Stimulated activated CD4-positive, alpha-beta T cell treated with anti-CD3 and anti-CD28 coated beads, Interleukin-4, amount 100 ng/mL, for 48 hours (primary cell): ENCODE results near the gene POLR3E.

Experiments
- DNase-seq, 2 donors: peaks; one replicate each; pipeline ENCODE4 v3.0.0-alpha.2; 2020; ENCODE audit warnings: low read depth in 2 of 2

Gene POLR3E

GRCh38 chr16:22297114-22297870 lies at the start of gene POLR3E:
POLR3E (plus strand) TSS chr16:22297409; CDS start chr16:22302969, 5,560 bp downstream.
- DNase-seq: peak; percentile 99 to 100

DNA sequence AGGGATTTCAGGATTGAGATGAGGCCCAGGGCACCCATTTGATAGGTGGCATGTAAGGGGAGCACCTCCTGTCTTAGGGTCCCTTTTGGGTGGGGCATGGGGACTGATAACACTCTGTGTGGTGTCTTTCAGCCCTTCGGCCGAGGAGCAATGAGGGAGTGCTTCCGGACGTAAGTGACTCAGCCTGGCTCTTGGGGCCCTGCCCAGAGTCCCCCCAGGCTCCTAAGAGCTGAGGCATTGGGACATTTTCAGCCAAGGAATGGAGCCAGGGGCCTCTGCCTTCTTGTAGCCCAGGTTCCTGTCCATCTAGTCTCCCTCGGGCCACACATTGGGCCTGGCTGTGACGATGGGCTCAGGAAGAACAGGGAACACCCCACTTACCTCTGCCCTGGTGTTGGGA lies 46.7 kb upstream of the POLR3E start:
- no peak for DNase-seq

DNA sequence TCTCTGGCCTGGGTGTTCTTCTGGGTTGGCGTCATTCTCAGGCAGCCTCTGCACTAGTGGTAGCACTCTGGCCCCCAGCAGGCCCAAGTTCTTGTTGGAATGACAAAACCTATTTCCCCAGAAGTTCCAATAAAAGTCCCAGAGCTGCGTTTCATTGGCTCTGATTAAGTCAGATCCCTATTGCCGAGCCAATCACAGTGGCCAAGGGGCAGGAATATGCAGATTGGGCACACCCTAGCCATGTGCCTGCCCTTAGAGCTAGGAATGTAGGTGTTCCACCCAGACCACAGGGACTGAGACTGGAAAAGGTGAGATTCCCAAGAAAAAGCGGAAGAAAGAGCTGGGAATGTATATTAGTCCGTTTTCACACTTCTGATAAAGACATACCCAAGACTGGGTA lies 44.9 kb upstream of the POLR3E start:
- DNase-seq: no peak

DNA sequence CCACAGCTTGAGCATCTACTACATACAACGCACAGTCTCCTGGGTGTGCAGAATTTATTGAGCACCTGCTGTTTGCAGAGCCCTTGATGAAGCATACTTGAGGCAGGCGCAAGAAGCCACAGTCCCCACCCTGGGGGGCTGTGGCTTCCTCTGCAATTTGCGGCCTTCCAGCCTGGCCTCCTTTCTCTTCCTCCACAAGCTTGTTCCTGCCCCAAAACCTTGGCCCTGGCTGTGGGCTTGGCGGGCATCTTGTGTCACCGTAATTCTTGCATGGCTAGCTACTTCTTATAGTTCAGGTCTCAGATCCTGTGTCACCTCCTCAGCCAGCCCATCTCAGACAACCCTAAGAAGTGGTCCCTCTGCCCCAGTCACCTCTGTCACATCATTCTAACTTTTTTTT lies 43.9 kb upstream of the POLR3E start:
- no peak for DNase-seq

GRCh38 chr16:22255335-22255734 lies 41.9 kb upstream of the POLR3E start:
- no peak for DNase-seq

DNA sequence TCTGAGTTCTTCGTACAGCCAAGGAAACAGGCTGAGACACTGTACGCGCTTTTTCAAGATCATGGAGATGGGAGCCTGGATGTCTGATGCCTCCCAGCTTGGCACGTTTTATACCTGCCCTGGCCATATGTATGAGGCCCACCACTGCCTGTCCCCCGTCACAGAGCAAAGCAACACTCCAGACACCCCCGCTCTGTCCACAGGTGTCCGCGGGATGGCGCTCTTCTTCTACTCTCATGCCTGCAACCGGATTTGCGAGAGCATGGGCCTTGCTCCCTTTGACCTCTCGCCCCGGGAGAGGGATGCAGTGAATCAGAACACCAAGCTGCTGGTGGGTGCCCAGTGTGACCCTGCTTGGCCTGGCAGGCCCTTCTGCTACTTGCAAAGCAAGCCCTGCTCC lies 39.8 kb upstream of the POLR3E start:
- DNase-seq: no peak

- no peak for DNase-seq
These were observed 36.7 kb upstream of the POLR3E start for GRCh38 chr16:22260490-22260889.

GRCh38 chr16:22262460-22262859 lies 34.7 kb upstream of the POLR3E start:
- DNase-seq: no peak

GRCh38 chr16:22264786-22265185 lies 32.4 kb upstream of the POLR3E start:
- no peak for DNase-seq

DNA sequence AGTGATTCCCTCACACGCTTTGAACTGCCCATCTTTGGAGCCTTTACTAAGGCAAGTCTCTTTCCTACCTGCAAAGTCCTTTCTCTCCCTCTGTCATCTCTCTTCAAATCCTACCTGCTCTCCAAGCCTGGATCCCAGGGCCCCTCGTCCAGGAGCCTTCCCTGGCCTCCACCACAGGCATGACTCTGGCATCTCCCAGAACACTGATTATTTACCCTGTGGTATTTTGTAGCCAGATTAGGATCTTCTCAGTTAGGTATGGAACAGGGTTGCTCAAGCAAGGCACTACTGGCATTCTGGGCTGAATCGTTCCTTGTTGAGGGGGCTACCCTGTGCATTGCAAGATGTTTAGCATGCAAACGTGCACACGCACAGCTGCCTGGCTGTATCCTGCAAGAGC lies 31.9 kb upstream of the POLR3E start:
- DNase-seq: no peak

DNA sequence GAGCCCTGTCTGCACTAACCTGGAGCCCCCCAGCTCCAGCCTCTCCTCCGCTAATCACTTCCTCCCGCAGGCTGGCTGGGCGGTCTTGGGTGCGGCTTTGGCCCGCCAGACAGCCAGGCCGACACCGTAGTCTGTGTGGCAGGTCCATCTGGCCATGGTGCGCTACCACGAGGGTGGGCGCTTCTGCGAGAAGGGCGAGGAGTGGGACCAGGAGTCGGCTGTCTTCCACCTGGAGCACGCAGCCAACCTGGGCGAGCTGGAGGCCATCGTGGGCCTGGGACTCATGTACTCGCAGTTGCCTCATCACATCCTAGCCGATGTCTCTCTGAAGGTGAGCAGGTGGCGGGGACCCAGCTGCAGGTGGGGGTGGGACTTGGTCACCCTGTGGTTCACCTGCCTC lies 30.7 kb upstream of the POLR3E start:
- no peak for DNase-seq

DNA sequence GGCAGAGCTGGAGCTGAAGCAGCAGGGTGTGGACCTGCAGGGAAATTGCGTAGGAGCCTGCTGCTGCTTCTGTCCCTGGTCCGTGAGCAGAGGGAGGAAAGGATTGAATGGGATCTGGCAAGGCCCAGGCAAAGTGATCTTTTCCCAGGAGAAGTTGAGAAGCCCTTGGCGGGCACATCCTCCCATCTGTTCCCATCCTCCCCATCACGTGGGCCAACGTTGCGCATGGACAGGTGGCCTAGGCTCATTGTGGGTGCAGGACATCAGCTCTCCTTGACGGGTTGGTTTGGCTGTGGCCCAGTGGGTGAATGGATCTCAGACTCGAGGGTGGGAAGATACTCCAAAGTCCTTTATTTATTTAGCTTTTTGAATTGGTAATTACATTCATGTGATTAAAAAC lies 29.4 kb upstream of the POLR3E start:
- DNase-seq: no peak

DNA sequence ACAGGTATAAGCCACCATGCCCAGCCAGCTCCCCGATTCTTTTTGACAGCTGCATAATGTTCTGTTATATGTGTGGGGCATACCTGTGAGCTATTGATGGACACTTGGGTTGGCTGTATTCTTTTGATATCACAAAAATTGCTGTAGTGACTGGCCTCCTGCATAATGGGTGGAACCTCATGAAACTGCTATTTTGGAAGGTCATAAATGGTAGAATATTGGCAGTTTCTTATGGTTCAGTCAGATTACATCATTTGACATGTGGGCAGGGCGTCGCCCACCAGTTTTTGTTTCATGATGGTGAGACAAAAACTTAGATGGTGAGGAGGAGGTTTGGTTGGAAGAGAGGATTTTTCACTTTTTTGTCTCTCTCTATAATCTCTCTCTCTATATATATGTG lies 26.7 kb upstream of the POLR3E start:
- DNase-seq: no peak

DNA sequence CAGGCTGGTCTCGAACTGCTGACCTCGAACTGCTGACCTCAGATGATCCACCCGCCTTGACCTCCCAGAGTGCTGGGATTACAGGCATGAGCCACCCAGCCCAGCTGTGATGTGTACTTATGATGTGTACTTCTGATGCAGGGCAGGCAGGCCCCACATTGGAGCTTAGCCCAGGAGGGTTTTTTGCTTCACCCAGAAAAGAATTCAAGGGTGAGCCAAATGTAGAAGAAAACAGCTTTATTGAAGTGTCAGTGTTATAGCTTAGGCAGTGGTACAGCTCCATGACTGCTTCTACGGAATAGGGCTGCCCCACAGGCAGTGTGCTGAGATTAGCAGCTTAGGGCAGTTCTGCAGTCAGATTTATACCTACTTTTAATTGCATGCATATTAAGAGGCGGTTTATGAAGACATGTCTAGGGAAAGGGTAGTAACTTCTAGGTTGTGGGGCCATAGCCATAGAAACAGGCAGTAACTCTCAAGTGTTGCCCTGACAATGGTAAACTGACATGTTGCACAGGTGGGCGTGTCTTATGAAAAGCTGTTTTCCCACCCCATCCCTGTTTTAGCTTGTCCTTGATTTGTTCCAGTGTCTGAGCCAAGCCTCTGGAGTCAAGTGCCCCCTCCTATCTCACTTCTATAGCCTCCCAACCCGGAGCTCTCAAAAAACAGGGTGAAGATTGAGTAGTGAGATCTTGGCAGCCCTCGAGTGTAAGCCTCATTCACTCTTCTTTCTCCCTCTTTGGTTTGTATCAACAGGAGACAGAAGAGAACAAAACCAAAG lies 24.1 kb upstream of the POLR3E start:
- DNase-seq: no peak

DNA sequence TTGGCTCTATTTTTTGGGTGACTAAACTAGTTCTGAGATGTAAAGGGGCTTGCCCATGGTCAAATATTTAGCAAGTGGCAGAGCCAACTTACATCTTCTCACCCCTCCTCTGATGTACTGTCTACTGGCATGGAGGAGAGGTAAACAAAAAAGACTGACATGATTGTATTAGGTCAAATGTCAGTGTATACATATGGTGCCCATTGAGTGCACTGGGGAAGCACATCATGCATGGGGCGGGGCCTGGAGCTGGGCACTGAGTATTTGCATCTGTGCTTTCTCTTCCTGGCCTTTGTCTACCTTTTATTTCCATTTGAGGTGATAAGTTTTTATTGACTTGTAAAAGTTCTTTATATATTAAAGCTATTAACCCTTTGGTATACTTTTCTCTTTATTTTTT lies 22.3 kb upstream of the POLR3E start:
- no peak for DNase-seq

GRCh38 chr16:22278441-22279230 lies 18.6 kb upstream of the POLR3E start:
- DNase-seq: no peak

DNA sequence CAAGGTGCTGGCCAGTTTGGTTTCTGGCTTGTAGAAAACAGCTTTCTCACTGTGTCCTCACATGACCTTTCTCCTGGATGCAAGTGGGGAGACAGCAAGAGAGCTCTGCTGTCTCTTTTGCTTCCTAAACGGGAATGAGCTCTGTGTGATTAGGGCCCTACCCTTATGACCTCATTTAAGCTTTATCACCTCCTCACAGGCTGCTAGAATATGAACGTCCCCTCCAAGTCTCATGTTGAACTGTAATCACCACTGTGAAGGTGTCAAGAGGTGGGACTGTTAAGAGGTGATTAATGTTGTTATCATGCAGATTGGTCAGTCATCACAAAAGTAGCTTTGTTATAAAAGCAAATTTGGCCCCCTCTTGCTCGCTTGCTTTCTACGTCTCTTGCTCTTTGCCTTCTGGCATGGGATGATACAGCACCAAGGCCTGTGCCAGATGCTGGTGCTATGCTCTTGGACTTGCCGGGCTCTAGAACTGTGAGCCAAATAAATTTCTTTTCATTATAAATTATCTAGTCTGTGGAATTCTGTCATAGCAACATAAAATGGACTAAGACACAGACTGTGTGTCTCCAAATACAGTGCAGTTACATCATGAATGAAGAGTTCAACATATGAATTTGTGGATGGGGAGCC lies 14.8 kb upstream of the POLR3E start:
- DNase-seq: no peak

DNA sequence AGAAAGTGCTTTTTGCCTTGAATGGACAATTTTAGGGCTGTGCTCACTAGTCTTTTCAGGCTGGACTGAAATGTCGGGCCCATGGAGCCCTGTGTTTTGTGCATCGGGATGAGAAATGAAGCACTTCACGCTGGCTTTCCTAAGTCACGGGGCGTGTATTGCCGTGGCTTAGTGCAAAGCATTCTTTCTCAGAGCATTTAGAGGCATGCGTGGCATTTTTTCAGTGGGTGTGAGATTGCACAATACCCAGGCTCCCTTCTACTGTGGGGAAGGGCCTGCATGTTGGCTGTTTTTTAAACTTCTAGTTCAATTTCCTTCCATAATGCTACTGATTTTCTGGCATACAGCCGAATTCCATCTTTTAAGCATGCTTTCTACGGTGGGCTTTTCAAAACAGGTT lies 12.6 kb upstream of the POLR3E start:
- DNase-seq: no peak

DNA sequence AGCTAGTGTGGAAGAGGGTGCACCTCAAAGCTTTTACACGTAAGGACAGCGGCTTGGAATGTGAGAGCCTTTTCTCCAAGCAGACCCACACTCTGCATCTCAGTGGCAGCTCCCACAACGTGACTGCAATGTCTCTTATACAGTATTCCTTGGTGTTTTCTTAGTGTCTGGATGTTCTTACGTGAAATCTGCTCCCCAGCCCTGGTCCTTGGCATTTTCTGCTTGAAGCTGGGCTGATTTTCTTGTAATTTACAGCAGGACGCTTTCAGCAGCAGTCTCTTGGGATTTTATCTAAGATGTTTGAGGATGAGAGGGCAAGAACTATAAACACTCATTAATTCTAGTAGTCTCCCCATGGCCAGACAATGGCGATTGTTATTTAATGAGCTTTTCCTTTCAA lies 12.1 kb upstream of the POLR3E start:
- no peak for DNase-seq

- no peak for DNase-seq
These were observed 6.2 kb upstream of the POLR3E start for GRCh38 chr16:22291020-22291419.

- no peak for DNase-seq
These were observed 5.3 kb upstream of the POLR3E start for GRCh38 chr16:22291860-22292318.

GRCh38 chr16:22292320-22292719 lies 4.9 kb upstream of the POLR3E start:
- DNase-seq: no peak
